HG03439 (cell line): ENCODE results near the gene TIPARP.
"Not testable (repeated sequence)": the region's sequence is repeated elsewhere in the genome, so short reads cannot be mapped to it uniquely, and the experiment has no call there.

Experiments
- ATAC-seq: cut with Tn5 transposase; IDR thresholded peaks from one replicate; pipeline ENCODE4 v1.9.1; 2021; ENCODE audit warnings: mild to moderate bottlenecking, moderate library complexity; ENCODE audit not compliant: unreplicated experiment

The TIPARP gene

DNA sequence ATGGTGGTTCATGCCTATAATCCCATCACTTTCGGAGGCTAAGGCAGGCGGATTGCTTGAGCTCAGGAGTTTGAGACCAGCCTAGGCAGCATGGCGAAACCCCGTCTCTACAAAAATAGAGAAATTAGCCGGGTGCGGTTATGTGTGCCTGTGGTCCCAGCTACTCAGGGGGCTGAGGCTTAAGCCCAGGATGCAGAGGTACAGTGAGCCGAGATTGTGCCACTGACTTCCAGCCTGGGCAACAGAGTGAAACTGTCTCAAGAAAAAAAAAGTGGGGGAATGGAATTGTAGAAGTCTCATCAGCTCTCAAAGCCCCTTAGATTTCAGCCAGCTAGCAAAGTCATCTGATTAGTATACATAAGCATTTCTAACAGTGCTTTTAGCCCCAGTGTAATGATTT lies 33.2 kb downstream of the TIPARP start:
- no peak for ATAC-seq

DNA sequence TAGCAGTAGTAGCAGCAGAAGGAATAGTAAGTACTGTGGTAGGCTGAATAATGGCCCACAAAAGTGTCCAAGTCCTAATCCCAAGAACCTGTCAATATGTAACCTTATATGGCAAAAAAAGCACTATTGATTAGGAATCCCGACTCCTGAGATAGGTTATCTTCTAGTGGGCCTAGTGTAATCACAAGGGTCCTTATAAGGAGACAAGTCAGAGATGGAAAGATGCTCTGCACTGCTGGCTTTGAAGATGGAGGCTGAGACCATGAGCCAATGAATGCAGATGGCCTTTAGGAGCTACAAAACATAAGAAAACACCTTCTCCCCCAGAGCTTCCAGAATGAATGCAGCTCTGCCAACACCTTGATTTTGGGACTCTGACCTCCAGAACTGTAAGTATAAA lies 36.0 kb downstream of the TIPARP start:
- no peak for ATAC-seq

DNA sequence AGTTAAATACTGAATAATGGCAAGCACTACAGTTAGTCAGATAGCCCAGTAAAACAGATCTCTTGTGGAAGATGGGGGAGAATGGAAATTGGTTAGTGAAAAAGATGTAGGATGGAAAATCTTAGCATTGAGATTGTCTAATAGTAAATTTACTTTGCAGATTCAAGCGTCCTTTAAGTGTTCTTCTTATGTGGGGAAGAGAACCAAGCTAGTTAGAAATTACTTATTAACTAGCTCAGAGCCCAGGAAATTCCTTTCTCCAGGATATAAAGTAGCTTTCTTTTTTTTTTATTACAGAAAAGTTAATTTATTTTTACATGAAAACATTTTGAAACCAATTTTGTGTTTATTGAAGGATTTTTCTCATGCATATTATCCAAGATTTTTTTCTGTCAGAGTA lies 36.7 kb downstream of the TIPARP start:
- ATAC-seq = no peak

DNA sequence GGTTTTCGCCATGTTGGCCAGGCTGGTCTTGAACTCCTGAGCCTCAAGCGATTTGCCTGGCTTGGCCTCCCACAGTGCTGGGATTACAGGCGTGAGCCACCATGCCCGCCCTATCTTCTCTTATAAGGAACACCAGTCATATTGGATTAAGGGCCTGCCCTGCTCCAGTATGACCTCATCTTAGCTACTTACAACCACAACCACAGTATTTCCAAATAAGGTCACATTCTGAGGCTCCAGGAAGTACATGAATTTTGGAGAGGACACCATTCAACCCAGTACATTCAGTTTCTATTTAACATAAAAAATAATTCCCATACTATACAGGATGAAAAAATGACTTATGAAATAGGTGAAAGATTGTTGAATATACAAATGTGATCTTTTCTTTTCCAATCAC lies 37.6 kb downstream of the TIPARP start:
- not testable (repeated sequence) for ATAC-seq

DNA sequence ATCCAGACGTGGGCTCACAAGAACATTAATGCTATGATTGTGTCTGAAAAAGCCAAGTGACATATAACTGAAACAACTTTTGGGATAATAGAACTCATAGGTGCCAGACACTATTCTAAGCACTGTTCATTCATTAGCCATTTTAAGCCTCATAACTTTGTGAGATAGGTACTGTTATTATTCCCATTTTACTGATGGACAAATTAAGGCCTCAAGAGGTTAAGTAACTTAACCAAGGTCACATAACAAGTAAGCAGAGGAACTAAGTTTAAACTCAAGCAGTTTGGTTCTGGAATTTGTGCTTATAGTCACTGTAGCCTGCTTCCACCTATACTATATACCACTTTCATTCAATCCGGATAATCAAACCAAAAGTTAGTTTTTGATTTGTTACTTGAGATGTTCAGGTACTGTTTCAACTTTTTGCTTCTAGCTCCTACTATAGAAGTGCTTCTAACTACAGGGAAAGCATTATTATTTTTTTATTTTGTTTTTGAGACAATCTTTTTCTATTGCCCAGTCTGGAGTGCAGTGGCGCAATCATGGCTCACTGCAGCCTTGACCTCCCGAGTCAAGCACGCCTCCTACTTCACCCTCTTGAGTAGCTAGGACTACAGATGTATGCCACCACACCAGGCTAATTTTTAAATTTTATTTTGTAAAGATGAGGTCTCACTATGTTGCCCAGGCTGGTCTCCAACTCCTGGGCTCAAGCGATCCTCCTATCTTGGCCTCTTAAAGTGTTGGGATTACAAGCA lies 41.9 kb downstream of the TIPARP start:
- no peak for ATAC-seq

DNA sequence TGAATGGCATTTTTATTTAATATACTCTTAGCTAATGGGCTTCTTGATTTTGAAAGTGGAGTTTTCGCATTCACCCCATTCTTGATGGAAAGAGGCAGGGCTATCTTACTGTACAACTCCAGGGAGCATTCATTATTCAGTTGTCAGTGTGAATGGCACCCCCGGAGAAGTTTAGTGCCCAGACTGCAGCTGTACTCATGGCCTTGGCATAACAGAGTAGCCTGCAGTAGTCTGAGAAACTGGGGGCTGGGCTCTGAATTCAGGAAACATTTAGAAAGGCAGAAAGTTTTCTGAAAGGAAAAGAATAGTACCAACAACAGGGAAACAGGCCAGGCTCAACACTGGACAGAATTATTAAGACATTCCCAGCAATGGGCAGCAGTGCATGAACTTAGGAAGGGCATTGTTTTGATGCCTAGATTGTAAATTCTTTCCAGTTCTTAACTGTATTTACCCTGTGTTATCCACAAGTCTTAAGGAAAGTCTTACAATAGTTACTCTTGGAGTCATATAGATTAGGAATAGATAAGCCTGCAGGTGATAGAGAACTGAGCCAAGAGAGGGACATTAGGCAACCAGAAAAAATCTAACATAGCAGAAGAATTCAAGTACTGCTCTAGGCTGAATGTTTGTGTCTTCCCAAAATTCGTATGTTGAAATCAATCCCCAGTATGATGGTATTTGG lies 44.4 kb downstream of the TIPARP start:
- ATAC-seq = no peak

DNA sequence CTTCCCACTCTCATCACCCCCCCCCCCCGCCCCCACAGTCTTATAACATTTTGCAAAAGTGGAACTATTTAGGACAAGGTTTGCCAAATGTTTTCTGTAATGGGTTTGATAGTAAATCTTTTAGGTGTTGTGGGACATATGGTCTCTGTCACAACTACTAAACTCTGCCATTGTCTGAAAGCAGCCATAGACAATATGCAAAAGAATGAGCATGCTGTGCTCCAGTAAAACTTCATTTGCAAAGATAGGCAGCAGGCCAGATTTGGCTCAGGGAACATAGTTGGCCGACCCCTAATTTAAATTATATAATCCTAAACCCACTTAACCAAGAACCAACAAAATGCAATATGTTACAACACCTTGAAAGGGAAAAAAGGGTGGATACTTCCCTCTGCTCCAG lies 46.4 kb downstream of the TIPARP start:
- ATAC-seq = no peak

DNA sequence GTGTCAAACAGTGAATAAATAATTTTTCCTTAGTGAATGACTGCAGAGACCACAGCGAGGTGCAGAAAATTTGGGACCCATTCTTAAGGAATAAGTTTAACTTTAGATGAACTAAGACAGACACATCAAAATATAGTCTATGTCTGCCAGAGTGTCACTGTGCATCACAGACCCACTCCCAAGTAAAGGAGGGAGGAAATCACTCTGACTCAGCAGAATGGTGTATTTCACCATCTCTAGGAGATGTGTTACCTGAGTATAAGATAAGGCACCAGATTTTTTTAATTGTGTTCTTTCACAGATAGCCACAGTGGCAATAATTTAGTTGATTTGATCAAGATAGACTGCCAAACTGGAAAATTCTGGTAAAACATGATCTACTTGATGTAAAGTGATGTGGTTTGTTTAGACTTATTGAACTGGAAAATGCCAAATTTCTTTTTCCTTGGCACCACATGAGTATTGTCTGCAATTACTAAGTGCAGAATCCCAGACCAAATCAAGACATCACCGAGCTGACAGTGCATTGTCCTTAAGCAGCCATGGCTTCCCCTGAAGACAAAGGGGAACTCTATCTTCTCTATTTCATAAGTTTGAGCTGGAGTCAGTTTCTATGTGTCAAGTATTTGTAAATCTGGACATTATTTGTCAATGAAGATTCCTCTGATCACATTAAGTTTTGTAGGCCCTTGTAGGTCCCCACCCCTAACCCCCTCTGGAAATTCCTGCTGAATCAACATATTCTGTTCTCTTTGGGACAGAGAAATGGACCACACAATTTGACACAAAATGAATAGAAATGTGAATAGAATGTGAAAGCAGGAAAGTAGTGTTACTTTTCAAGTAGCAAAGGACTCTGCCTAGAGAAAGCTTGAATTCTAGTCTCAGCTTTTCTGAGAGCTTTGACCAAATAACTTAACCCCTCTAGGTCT lies 47.6 kb downstream of the TIPARP start:
- ATAC-seq = no peak

DNA sequence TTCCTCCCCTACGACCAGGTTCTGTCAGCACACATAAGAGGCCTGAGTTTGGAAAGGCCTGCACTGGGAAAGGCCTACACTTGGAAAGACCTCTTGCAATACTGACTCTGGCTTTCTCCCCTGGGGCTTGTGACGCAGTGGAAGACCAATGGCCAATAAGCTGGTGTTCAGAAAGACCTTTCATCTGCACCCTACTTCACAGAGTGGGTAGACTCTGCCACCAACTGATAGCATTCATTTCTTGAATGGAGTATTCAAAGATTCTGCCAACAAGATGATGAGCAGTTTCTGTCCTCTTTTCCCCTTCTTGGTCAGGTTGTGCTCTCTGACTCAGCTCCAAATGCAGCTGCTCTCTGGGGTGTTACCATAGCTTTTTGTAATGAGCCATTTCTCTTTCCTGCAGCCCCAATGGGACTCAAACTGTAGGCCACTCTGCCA lies 48.8 kb downstream of the TIPARP start:
- ATAC-seq = peak; percentile 42

DNA sequence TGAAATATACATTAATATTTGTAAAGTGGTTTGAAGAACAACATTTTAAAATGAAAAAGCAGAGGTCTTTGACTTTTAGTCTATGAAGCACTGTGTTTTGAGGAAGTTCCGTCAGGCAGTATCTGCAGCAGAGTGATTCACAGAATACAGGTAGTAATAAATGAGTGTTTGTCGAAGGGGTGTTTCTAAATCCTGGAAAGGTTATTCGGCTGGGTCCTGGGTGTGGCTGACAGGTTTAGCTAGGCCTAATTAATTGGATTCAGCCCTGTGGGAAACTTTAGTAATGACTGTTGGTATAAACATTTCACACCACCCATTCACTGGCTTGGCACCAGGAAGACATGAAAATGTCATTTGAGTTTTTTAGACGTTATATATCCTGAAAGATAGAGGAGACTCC lies 51.3 kb downstream of the TIPARP start:
- ATAC-seq = no peak

DNA sequence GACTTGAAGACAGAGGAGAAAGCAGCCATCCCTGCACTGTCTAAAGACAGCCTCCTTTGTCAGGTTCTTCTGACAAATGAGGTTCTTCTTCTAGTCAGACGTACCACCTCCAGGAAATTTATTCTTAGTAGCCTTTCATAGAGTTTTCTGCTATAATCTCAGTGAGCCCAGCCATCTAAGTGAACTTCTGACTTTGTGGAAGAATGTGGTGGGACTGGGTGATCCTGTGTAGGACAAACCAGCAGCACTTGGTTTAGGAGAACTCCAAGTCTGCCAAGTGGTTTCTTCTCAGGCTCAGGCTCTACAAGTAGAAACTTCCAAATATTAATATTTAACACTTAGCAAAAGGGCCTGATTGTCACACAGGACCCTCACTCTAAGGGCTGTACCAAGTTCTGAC lies 52.1 kb downstream of the TIPARP start:
- no peak for ATAC-seq

DNA sequence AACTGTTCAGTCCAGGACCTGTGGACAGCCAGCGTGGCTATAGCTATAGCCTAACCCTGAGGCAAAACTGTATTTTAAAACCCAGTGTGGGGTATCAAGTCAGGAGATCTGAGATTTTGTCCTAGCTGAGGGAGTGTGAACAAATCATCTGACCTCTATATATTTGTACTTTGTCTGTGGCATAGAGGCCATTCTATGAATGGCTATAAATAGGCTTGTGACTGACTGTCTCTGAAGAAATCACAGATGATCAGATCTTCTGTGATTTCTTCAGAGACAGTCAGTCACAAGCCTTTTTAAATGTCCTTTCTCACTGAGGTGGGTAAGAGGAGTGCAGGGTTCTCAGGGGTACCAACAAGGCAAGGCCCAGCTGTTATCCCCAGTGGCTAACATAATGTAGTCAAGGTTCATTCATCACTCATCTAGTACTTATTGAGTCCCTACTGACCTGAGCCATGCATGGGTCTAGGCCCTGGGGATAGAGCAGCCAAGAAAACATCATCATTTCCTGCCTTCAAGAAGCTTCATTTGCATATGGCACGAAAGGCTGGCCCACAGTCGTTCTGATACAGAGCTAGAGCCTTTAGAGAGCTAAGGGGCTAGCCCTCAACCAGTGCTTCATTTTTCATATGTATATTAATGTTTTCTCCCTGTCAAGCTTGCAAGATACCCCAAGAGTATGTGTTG lies 53.3 kb downstream of the TIPARP start:
- peak; percentile 90 for ATAC-seq

DNA sequence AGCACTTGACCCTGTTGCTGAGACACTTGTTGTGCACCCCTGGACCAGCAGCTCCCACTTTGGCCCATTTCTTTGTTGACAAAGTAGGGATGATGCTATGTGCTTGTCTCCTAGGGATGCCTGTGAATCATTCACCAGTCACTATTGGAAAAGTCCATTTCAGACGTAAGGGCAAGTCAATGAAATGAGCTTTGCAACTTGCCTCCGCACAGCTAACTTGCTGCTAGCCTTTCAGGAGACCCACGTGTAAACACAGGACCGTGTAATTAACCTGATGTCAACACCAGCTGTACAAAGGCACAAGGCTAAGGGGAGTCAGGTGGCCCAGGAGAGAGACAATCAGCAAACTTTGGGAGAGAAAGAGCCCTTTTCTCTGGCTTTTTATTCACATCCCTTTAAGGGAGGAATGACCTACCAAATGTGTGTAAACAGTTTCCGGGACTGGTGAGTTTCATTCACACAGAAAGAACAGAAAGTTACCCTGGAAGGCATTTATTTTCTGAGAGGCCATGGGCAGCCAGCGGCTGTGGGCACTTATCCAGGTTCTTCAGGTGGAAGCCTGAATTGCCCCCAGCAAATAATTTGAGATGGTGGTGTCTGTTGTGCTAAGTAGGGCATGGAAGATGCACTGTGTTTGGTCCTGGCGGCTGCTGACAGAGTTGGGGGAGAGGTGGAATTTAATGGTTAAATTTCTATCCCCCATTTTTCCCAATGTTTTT lies 54.0 kb downstream of the TIPARP start:
- ATAC-seq = no peak

DNA sequence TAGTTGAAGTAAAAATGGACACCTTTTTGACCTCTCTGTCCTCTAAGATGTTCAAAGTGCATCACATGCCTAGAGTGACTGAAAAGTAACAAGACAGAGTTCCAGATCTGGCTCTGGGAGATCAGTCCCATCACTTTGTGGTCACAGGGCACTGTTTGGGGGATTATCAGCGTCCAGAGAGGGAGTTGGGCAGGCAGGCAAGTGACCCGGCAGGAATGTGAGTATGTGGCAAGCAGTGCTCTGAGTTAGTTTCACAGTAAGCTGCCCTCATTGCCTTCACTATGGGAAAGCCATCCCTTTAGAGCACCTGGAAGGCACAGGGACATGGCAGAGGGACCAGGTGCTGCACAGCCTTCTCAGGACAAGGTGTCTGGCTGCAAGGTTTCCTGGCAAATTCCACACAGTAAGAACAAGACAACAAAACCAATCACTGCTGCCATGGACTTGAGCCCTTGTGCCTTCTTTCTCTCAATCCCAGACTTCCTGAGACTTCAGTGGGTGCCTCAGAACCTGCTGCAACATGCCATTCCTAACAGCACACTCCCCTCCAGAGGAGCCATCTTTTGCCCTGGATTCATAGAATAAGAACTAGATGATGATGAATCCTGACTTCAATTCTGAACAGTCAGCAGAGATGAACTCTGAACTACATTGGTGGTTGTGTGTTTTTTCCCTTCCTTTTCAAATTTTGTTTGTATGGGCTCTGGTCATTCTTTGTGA lies 55.2 kb downstream of the TIPARP start:
- no peak for ATAC-seq

DNA sequence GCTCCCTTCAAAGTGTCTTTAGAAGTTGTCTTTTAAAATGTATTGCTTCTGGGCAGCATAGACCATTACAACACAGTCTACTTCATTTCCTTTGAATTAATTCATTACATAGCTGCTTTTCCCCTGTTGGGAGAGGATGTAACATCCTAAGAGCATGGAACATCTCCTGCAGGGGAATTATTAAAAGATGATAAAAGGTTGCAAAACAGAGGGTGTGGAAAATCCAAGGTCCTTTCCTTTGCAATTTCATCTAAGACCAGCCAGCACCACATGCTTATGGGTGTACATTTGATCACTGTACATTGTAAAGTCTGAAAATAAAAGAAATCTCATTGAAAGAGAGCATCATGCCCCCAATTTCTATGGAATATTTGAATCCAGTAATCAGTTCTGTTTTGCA lies 57.4 kb downstream of the TIPARP start:
- ATAC-seq = no peak

DNA sequence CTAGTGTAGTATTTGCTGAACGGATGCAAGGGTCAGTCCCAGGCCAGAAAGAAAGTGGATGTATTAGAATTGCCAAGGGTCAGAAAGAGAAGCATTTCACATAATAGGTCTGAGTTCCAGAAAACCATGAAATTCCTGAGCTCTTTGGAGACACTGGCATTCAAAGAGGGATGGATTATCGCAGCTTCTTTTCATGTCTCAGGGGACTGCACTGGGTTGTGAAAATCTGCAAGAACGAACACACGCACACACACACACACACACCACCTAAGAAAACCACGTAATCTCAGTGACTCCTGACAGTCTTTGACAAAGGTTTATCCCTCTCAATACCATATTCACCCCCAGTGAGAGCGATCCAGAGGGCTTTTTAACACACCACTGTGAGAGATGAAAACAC lies 57.9 kb downstream of the TIPARP start:
- no peak for ATAC-seq

DNA sequence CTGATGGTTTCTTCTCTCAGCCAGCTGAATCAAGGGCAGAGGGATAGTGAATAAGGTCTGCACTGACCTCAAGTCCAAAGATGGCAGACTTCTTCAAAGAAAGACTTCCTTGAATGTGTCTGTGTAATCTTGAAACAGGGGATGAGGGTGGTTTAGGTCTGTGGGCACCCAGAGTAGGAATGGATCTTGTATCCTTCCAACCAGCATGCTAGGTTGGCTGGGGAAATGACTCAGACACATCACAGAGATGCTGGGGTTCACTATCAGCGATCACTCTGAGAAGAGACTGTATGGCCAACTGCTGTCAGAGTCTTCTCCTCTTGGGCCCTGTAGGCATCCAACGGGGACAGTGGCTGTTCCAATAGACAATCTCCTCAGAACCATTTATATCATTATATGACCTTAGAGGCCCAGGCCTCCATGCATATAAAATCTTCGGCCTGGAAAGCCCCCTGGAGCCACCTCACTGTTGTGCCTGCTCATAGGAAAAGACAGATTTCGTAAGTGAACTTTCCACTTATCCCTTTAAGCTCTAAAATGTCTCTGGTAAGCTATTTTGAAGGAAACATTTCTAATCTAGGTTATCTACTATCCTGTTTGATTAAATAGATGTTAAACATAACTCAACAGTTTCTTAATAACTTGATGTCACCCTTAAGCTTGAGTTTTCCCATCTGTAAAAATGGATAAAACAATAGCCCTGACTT lies 58.5 kb downstream of the TIPARP start:
- no peak for ATAC-seq

DNA sequence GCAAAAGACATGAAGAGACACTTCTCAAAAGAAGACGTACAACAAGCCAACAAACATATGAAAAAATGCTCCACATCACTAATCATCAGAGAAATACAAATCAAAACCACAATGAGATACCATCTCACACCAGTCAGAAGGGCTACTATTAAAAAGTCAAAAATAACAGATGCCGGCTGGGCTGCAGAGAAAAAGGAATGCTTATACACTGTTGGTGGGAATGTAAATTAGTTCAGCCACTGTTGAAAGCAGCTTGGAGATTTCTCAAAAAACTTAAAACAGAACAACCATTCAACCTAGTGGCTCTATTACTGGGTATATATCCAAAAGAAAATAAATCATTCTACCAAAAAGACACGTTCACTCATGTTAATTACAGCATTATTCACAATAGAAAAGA lies 60.3 kb downstream of the TIPARP start:
- ATAC-seq = not testable (repeated sequence)

DNA sequence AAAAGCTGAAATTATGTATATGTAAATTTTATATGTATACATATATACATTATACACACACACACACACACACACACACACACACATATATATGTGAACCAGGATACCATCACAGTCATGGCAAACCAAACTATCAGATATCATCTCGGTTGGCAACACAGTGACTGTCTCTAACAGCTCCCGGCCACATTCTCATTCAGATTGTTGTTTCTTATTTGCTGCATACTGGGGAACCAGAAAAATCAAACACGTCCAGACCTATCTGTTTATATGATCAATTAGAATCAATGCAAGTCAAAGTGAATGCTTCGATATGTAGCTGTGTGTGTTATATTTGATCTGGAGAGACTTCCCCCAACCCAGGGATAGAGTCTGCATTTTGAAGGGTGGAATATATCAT lies 61.1 kb downstream of the TIPARP start:
- no peak for ATAC-seq
